Stimulated activated CD4-positive, alpha-beta T cell treated with anti-CD3 and anti-CD28 coated beads, Interleukin-2, amount 100 ng/mL, for 48 hours (primary cell): ENCODE results near the gene MMAA.
"Not testable (repeated sequence)": the region's sequence is repeated elsewhere in the genome, so short reads cannot be mapped to it uniquely, and the experiment has no call there.

ENCODE experiments used
- DNase-seq, 2 donors: peaks; one replicate each; pipeline ENCODE4 v3.0.0-alpha.2; 2020

The MMAA gene

DNA sequence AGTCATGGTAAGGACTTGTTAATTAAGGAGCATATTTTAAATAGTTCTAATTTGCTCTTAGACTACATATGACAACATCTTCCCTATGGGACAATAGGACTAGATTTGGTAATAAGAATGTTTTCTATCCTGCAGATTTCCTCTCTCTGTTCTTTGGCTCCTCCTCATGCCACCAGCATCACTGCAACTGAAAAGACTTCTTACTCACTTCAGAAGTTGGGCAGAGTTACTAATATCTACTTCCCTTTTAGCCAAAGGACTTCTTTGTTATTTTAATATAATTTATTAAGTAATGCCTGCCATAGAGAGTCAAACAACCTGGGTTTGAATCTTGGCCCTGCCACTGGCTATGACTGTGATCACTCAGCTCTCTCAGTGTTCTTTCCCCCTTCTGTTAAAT is 16.4 kb downstream of the MMAA start:
- no peak for DNase-seq

DNA sequence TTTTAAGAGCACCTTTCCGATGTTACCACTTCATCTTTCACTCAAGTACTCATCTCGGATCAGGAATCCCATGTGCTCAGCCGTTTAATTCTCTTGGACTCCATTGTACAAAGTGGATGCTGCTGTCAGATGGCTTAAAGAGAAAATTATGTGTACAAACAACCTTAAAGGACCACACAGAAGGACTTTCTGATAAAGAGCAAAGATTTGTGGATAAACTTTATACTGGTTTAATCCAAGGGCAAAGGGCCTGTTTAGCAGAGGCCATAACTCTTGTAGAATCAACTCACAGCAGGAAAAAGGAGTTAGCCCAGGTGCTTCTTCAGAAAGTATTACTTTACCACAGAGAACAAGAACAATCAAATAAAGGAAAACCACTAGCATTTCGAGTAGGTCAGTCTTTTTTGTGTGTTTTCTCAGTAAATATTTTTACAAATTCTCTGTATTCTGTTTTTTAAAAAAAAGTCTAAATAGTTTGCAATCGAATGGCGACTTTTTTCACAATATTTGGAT is 20.1 kb downstream of the MMAA start:
- DNase-seq, result no peak

DNA sequence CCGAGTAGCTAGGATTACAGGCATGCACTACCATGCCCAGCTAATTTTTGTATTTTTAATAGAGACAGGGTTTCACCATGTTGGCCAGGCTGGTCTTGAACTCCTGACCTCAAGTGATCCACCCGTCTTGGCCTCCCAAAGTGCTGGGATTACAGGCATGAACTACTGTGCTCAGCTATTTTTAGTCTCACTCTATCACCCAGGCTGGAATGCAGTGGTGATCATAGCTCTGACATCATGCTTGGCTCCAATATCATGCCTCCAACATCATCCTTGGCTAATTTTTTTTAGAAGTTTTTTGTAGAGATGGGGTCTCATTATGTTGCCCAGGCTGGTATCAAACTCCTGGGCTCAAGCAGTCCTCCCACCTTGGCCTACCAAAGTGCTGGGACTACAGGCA is 21.1 kb downstream of the MMAA start:
- DNase-seq, result not testable (repeated sequence)

DNA sequence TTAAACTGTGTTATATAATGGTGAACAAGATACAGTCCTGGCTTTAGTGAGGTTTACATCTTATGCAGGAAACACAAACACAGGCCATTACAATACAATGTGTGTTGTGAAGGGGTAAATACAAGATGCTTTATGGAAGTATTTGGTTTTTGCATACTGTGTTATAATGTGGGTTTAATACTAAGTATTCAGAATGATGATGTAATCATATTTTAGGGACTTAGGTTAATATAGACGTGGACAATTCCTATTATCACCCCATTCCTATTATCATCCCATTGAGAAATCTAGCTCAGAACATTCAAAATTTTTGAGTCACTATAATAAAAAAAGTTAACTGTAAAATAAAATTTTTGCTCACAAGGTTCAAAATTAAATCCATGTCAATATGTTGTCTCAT is 24.1 kb downstream of the MMAA start:
- DNase-seq, result no peak

DNA sequence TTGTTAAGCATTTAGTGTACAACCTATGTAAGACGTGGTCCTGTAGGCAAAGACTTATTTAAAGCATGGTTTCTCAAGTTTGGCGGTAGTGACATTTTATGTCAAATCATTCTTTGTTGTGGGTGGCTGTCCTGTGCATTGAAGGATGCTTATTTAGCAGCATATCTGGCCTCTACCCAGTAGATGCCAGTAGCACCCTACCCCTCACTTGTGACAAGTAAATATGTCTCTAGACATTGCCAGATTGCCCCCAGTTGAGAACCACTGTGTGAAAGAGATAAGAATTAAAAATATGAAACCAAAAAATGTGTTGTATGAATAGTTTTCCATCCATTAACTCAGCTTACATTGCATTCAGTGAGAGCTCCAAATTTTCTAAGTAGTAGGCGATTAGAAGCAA is 25.5 kb downstream of the MMAA start:
- DNase-seq, result no peak

DNA sequence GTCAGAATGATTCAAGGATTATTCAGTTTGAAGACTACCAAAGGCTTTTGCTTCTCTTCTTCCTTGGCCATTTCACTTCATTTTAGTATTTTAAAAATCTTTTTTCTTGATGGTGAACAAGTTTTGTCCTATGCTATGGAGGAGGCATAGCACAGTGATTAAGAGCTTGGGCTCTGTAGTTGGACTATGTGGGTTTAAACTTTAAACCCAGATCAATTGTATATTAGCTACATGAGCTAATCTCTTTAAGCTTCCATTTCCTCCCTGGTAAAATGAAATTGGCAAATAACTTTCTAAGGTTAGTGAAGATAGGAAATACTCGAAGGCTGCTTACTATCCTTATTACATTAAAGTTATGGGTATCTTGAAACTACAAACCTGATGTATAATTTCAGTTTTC is 37.0 kb downstream of the MMAA start:
- DNase-seq, result no peak

DNA sequence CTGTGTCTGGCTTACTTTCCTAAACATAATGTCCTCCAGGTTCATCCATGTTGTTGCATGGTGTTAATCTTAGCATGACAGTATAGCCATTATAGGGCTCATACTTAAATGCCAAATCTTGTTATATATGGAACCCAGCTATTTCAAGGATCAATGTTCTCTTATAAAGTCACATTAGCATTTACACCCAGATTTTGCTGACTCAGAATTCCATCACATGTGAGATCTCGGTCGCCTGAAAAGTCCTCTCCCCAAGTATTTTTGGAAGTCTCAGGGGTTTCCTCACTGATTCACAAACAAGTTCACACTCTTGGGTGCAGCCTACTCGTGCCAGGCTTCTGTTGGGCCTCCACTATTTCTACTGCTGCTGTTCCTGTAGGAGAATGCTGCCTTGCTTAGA is 40.9 kb downstream of the MMAA start:
- no peak for DNase-seq

DNA sequence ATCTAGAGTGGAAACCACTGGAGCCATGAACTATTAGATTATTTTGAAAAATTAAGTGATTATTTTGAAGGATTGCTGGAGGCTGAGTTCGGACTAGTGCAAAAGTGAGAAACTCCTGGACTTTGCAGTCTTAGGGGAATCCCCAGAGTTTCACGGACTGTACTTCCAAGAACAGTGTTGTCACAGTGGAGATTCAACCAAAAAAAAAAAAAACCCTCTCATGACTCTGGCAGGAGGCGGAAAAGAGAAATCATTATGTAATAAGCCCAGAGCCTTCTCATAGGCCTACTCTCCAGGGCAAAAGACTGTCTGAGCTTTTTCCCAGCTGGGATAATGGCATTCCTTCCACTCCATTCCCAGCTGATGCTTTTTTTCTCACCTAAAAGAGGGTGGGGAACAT is 44.0 kb downstream of the MMAA start:
- no peak for DNase-seq

DNA sequence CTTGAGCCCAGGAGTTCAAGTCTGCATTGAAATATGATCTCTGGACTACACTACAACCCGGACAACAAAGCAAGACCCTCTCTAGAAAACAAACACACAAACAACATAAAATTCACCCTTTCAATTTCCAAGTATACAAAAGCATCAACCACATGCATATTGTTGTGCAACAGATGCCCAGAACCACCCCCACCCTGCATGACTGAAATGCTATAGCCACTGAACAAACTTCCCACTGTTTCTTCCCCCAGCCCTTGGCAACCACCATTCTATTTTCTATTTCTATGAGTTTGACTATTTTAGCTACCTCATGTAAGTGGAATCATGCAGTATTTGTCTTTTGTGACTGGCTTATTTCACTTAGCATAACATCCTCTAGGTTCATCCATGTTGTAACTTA is 46.6 kb downstream of the MMAA start:
- no peak for DNase-seq

DNA sequence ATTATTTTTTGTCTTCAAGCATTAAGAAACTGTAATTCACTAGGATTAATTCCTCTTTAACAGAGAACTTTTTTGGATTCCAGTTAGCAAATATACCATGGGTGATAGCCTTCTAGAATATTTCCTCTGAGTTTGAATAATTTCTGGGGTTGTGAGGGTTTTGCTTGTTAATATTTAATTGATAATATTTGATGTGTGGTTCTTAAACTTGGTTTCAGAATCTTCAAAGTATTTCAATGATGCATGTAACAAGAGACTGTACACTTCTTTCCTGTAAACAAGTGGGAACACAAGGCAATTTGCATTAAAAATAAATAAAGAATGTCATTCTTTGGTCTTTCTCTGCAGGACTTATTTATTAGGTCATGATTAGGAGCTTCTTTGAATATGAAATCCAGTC is 51.2 kb downstream of the MMAA start:
- no peak for DNase-seq

DNA sequence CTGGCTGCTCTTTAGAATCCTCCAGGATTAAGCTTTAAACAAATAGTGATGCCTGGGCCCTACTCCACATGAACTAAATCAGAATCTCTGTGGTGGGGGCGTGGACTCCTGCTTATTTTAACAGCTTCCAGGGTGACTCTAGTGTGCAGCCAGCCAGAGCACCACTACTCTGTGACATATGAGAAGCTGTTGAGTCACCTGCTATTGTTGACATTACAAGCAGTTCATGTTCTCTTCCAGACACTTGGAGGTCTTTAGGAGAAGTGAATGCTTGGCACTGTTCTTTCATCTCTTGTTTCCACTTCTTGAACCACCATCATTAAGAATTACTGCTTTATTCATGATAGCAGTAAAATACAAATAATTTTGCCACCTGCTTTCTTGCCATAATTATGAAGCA is 60.3 kb downstream of the MMAA start:
- DNase-seq, result no peak

DNA sequence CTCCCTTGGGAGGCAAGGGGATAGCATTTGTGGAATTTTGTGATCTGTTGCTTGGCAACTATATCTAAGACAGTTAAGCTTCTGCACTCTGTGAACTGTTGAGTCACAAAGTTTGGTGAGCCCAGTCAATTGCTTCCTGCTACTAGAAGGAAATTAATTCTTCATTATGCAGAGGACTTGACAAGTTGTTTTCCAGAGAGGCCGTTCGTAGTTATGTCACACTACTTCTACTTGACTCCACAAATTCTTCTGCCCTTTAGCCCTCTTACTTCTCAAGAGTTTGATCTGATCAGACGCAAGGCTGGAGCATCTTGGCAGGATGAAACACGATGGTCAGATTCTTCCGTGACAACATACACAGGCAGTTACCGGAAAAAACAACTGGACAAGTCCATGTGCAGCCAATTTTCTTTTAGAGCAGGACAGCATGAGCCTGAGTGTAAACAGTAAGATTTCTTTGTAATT is 60.8 kb downstream of the MMAA start, which contains the start of gene C4orf51:
C4orf51 (plus strand) TSS at position 156 of the 465 bp plus-strand sequence; CDS start at position 214, 58 bp downstream.
- no peak for DNase-seq

DNA sequence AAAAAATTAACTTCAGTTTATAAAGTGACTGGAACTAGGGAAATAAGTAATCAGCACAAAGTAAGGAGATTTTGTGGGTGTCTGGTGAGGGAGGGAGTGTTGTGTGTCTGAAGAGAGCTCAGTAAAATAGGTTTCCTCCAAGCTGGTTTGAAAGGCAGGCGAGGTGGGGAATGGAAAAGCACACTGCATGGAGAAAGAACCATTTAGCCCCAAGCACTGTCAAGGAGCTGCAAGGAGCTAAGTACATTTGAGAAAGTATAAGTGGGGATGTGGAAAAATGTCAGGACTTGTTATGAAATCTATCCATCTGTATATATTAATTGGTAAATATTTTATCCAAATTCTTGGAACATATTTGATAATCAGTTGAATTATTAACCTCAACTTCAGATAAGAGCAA is 61.7 kb downstream of the MMAA start:
- DNase-seq, result no peak

DNA sequence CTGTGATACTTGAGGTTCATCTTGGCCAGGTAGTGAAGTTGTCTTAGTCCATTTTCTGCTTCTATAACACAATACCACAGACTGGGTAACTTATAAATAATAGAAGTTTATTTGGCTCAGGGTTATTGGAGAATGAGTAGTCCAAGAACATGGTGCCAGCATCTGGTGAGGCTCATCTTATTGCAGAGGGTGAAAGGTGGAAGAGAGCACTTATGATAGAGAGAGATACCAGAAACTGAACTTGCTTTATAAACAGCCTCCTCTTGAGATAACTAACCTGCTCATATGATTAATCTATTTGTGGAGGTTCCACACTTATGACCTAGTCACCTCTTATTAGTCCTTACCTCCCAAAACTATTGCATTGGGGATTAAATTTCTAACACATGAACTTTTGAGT is 62.3 kb downstream of the MMAA start:
- DNase-seq, result no peak

DNA sequence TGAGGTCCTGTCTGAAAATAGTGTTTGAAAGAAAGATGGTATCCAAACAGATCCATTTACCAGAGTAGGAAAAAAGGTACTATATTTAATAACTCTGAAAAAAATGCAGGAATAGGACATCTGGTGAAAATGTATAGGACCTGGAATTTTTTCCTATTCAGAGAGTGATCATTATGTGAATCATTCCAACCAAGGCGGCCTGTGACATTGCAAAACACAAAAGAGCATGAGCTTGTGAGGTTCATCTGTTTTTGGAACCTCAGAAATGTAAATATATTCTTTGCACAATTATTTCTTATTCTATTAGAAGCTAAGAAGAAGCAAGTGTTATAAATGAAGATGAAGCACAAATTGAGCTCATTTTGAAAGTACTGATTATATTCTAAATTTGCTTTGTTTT is 62.8 kb downstream of the MMAA start:
- no peak for DNase-seq

DNA sequence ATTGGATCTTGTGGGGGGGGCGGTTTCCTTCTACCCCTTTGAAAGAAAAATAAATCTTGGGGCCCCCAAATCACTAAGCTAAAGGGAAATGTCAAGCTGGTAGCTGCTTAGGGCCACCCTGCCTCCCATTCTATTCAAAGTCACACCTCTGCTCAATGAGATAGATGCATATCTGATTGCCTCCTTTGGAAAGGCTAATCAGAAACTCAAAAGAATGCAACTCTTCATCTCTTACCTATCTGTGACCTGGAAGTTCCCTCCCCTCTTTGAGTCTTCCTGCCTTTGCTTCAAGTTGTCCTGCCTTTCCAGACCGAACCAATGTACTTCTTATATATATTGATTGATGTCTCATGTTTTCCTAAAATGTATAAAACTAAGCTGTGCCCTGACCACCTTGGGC is 67.8 kb downstream of the MMAA start:
- DNase-seq, result no peak

DNA sequence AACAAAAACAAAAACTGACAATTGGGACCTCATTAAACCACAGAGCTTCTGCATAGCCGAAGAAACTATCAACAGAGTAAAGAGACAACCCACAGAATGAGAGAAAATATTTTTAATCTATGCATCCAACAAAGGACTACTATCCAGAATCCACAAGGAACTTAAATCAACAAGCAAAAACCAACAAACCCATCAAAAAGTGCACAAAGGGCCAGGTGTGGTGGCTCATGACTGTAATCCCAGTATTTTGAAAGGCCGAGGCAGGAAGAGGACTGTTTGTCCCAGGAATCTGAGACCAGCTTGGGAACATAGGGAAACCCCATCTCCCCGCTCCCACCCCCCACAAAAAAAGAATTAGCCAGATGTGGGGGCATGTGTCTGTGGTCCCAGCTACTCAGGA is 71.4 kb downstream of the MMAA start:
- no peak for DNase-seq

DNA sequence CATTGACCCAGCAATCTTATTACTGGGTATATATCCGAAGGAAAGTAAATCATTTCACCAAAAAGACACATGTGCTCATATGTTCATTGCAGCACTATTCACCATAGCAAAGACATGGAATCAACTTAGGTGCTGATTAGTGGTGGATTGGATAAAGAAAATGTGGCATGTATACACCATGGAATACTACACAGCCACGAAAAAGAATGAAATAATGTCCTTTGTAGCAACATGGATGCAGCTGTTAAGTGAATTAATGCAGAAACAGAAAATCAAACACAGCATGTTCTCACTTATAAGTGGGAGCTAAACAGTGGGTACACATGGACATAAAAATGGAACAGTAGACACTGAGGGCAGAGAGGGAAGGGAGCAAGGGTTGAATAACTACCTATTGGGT is 72.2 kb downstream of the MMAA start:
- DNase-seq, result not testable (repeated sequence)

DNA sequence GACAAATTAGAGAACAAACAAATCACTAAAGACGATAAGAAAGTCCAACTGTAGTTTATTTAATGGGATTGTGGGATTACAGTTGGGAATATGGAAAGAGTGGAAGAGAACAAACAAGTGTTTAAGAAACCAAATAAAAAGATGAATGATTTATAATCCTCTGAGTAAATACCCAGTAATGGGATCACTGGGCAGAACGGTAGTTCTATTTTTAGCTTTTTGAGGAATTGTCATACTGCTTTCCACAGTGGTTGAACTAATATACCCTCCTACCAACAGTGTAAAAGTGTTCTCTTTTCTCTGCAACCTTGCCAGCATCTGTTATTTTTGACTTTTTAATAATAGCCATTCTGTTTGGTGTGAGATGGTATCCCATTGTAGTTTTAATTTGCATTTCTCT is 75.7 kb downstream of the MMAA start:
- no peak for DNase-seq

DNA sequence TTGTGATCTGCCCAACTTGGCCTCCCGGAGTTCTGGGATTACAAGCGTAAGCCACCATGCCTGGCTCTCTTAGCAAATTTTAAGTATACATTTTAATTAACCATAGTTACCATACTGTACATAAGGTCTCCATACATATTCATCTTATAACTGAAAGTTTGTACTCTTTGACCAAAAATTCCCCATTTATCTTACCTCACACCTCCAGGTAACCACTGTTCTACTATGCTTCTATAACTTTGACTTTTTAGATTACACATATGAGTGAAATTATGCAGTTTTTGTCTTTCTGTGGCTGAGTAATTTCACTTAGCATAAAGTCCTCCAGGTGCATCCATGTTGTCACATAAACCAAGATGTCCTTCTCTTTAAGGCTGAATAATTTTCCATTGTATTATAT is 78.1 kb downstream of the MMAA start:
- DNase-seq, result no peak

DNA sequence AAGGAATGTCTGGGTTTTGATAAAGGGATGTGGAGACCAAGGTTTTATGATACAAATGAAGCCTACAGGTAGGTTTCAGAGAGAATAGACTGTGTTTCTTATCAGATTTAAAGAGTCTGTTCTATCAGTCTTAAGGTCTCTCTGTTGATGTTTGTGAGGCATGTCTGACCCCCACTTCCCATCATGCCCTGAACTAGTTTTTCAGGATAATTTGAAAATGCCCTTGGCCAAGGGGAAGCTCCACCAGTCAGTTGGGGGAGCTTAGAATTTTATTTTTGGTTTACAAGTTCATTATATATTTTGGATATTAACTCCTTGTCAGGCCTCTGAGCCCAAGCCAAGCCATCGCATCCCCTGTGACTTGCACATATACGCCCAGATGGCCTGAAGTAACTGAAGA is 79.3 kb downstream of the MMAA start:
- DNase-seq, result no peak

DNA sequence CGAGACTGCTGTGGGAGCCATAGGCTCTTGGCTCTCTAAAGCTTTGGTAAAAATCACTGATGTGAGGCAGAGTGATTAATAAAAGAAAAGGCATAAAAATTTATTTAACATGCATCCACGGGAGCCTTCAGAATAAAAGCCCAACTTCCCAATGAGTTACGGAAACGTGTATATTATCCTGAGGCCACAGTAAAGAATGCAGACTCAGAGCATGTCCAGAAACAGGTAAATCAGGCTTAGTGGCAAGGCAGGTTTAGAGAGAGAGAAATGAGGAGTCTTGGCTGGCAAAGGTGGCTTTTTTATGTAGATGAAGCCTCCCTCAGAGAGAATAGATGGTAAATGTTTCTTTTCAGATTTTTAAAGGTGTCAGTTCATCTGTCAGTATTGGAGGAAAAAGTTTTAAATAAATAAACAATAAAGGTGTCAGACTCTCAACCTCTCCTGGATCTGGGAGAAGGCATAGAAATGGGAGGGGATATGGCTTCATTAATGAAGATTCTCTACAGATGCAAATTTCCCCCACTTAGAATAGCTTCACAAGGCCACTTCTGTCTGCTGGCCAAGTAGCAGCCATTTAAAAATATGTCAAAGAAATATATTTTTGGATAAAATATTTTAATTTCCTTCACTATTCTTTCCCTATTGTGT is 84.8 kb downstream of the MMAA start:
- no peak for DNase-seq

DNA sequence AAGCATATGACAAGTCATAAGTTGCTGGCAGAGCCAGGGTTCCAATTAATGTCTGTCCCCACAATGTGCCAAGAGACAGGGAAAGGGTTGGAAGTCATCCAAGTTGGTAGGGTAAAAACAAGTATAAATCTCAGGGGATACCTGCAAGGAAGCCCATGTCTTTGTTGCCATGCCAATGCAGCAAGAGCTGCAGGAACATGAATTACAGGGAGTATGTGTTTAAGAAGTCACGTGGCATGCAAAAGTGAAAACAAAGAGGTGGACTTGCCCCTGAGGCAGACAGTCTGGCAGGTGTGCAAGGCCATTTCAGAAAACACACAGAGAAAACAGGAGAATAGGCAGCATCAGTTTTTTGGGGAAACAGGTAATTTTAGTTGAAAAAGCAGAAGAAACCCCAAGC is 90.2 kb downstream of the MMAA start:
- DNase-seq, result no peak
